OCI-LY1 (cell line): ENCODE data around the gene ASGR1.

Experiments
- CTCF ChIP-seq: fragments of 200-600 bp; sonication (generic), shearing (Covaris generic); IDR thresholded peaks from 2 replicates; pipeline ENCODE4 v1.5.1; 2017; ENCODE audit warnings: mild to moderate bottlenecking, antibody characterized with exemption, low read length, moderate library complexity, mixed read lengths
- EZH2 ChIP-seq: fragments of 200-600 bp; sonication (generic), shearing (Covaris generic); IDR thresholded peaks from 2 replicates; pipeline ENCODE4 v1.8.0; 2017; ENCODE audit warnings: borderline replicate concordance, mixed run types, mild to moderate bottlenecking, antibody characterized with exemption, low read length, moderate library complexity, mixed read lengths

- TF ChIP-seq EZH2 (no peak), CTCF (no peak)
These were observed 37.3 kb upstream of the ASGR1 start for GRCh38 chr17:7216242-7217112.
